NCI-H2171 (cell line): ENCODE data around the gene OR1A2.
"Not testable (repeated sequence)": the region's sequence is repeated elsewhere in the genome, so short reads cannot be mapped to it uniquely, and the experiment has no call there.

Experiments used
- DNase-seq: peaks from one replicate; lab custom pipeline; 2025; lab: John Stamatoyannopoulos, UW

The OR1A2 gene, protein sequence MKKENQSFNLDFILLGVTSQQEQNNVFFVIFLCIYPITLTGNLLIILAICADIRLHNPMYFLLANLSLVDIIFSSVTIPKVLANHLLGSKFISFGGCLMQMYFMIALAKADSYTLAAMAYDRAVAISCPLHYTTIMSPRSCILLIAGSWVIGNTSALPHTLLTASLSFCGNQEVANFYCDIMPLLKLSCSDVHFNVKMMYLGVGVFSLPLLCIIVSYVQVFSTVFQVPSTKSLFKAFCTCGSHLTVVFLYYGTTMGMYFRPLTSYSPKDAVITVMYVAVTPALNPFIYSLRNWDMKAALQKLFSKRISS

DNA sequence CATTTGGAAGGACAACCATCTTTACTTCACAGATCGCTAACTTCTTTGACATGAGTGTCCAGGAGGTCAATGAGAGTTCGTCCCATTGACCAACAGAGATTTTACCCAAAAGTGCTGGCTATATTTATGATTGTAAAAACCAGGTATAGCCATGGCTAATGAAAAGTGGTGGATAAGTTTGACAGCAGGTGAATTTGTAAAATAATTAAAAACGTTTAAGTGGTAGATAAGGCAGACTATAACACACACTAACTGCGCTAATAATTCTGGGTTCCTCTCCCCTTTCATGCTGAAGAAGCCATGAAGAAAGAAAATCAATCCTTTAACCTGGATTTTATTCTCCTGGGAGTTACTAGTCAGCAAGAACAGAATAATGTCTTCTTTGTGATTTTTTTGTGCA is at the start of gene OR1A2:
TSS of gene OR1A2 (plus strand) at position 301 of the 400 bp plus-strand sequence. CDS start at position 301, 0 bp downstream.
- no peak for DNase-seq

DNA sequence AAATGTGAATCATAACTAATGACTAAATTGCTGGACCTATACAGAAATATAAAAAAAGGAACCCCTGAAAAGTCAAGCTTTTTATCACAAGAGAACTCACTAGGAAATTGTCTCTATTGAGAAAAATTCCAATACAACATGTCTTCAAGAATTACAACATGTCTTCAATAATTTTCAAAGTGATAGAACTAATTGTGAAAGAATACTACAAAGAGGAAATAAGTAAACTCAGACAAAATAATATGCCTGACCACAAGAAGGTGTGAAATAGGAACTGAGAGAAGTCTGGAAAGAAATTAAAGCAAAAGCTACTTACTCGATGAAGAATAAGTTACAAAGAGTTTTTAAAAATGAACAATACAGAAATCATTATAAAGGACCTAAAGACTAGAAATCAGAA is 40.1 kb upstream of the OR1A2 start:
- DNase-seq = no peak

DNA sequence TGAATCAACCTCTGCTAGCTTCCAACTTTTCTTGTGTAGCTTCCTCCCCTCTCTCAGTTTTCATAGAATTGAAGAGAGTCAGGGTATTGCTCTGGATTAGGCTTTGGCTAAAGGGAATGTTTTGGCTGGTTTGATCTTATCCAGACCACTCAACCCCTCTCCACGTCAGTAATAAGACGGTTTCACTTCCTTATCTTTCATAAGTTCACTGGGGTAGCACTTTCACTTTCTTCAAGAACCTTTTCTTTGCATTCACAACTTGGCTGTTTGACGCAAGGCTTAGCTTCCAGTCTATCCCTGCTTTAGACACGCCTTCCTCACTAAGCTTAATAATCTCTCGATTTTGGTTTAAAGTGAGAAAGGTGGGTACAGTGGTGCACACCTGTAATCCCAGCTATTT is 29.7 kb upstream of the OR1A2 start:
- DNase-seq = no peak

DNA sequence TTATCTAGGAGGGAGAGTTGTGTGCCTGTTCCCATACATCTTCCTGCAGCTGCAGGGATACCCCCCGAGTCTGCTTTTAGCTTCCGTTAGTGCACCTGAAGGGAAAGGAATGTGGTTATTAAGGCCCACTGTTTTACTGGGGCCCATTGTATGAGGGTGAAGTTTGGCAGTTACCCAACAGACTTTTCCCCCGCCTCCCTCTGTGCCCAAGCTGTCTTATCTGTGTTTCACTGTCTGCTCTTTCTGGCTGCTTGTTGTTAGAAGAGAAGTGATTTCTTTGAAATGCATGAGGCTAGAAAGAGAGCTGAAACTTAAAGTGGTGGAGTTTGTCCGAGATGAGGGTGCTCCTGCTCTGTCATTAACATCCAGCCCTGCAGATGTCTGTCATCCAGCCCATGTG is 7.4 kb upstream of the OR1A2 start:
- no peak for DNase-seq

DNA sequence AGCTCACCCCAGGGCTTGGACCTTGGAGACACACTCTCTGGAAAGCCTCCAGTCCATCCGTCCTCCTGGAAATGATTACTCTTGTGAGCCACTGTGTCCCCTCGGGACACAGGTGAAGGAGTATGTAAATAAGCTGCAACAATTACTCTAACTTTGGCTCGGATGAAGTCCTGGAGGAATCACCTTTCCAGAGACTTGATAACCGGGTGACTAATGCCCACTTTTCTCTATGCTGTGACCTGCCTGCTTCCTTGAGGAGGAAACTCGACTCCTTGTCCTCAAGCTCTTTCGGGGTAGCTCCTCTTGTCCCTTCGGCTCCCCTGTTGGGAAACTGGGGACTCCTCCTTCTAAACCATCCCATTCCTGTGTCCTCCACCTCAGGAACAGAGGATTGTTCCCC is 10.0 kb downstream of the OR1A2 start, which contains the start of gene OR1A1:
TSS of gene OR1A1 (plus strand) at position 301 of the 400 bp plus-strand sequence. CDS start 7,954 bp downstream, outside the sequence.
- DNase-seq = no peak

DNA sequence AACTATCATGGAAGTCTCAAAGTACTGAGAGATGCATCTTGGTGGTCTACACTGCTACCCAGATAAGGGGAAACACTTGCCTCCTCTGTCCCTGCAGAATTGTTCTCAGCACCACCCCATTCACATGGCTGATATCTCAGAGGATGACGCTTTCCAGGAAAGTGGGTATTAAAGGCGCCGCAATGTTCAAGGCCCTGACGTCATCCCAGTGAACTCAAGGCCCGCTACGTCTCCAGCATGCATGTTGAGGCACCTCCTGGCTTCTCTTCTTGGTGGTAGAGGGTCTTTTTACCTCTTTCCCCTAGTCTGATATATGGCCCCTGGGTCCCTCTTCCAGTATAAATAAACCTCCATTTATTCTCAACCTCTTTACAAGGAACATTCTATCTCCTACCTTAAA is 11.2 kb downstream of the OR1A2 start:
- DNase-seq = no peak

DNA sequence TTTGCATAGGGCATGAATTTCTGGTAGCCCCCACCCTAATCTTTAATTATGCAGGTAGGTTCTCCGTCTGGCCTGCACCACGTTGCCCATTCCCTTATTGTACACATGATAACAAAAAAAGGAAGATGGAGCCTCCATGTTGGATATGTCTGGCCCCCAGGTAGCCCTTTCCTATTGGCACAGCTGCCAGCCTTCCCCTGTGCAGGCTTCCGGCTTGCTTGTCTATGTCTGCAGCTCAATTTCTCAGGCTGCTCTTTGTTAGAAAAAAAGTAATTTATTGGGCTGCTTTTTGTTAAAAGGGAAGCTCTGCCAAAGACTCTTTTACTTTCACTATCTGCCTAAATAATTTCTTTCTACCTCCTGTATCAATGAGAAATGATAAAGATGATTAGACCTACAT is 15.7 kb downstream of the OR1A2 start:
- no peak for DNase-seq

DNA sequence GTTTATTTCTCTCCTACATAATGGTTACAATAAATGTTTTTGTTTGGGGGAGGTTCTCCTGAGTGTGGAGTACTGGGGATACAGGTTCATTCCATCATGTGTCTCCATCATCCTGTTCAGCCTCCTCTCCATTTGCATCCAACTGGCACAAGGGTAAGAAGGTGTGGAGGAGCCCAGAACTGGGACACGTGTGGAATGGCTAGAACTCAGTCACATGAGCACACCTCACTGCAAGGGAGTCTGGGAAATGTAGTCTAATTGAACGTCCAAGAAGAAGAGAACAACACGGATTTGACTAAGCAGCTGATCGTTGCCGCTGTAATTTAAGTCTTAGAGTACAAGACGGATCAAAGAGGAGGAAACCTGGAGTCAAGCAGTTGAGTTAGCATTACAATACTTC is 16.3 kb downstream of the OR1A2 start:
- DNase-seq = no peak

DNA sequence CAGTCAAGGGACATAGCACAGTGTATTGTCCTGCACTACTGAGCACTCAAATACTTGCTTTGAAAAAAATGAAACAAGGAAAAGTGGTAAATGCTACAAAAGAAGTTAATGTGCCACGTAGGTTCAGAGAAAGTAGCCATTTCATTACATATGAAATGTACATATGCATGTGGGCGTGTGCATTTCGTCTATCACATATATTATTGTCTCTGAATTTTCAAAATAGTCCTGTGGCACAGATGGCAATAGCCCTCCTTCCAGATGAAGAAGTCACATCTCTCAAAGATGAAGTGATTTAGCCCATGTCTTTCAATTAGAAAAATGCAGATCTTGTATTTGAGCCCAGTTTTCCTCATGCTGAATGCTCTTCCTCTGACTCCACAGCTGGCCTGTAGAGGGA is 22.7 kb downstream of the OR1A2 start:
- not testable (repeated sequence) for DNase-seq

DNA sequence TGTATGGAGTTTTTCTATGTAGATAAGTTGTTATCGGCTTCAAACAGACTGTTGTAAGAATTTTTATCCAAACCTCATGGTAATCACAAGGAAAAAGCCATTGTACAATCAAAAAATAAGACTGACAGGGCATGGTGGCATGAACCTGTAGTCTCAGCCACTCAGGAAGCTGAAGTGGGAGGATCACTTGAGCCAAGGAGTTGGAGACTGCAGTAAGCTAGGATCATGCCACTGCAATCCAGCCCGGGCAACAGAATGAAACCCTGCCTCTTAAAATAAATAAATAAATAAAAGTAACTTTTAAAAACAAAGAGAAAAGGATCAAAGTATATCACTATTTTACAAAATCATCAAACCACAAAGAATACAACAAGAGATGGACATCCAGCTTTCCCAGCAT is 24.5 kb downstream of the OR1A2 start:
- no peak for DNase-seq

DNA sequence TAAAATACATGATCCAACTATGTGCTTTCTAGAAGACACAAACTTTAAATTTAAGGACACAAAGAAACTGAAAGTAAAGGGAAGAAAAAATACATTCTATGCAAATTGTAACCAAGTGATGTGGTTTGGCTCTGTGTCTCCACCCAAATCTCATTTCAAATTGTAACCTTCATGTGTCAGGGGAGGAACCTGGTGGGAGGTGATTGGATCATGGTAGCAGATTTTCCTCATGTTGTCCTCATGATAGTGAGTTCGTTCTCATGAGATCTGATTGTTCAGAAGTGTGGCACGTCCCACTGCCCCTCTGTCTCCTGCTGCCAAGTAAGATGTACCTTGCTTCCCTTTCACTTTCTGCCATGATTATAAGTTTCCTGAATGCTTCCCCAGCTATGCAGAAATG is 25.2 kb downstream of the OR1A2 start:
- no peak for DNase-seq

DNA sequence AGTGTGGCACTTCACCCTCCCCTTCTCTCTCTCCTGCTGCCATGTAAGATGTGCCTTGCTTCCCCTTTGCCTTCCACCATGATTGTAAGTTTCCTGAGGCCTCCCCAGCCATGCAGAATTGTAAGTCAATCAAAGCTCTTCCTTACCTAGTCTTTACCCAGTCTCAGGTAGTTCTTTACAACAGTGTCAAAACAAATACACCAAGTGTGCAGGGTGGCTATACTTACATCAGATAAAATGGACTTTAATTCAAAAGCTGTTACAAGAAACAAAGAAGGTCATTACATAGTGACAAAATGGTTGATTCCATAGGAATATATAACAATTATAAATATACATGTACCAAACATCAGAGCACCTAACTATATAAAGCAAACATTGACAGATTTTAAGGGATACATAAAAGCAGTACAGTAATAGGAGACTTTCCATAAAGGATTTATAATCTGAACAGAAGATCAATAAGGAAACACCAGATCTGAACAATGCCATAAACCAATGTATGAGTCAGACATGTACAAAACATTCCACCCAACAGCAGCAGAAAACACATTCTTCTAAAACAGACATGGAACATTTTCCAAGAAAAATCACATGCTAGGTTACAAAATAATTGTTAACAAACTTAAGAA is 27.5 kb downstream of the OR1A2 start:
- not testable (repeated sequence) for DNase-seq

DNA sequence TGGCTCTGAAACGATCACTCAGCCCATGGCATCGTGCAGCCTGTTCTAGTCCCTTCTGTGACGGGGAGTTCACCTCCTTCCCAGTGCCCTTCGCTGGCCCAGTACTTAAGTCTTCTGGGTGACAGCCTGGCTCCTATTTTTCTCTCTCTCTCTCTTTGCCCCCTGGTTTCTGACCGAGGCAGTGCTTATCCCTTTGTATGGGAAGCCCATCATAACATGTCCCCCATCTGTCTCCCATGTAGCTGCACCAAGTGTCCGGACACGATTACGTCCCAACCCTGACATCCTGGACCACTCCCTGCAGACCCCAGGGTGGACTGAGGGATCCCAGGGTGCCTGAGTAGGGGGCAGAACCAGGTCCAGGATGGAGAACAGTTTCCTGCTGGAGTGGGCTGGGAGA is 35.0 kb downstream of the OR1A2 start:
- not testable (repeated sequence) for DNase-seq

DNA sequence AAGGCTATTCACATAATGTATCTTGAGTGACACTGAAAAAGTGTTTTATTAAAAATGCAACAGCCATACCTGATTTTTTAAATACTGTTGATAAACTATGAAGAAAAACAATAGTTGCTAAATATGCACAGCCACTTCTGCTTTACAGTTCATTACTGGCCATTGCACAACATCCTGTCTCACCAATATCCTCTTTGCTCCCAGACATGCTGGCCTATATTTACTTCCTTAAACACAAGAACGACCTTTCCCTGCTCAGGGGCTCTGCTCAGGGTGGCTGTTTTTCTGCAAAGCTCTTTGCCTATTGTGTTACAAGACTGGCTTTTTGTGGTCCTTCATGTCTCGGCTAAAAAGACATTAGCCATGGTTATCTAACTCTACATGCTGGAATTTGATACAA is 41.4 kb downstream of the OR1A2 start:
- DNase-seq = not testable (repeated sequence)

DNA sequence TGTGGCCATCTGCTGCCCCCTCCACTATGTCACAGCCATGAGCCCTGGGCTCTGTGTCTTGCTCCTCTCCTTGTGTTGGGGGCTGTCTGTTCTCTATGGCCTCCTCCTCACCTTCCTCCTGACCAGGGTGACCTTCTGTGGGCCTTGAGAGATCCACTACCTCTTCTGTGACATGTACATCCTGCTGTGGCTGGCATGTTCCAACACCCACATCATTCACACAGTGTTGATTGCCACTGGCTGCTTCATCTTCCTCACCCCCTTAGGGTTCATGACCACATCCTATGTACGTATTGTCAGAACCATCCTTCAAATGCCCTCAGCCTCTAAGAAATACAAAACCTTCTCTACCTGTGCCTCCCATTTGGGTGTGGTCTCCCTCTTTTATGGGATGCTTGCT is 43.7 kb downstream of the OR1A2 start:
- not testable (repeated sequence) for DNase-seq

DNA sequence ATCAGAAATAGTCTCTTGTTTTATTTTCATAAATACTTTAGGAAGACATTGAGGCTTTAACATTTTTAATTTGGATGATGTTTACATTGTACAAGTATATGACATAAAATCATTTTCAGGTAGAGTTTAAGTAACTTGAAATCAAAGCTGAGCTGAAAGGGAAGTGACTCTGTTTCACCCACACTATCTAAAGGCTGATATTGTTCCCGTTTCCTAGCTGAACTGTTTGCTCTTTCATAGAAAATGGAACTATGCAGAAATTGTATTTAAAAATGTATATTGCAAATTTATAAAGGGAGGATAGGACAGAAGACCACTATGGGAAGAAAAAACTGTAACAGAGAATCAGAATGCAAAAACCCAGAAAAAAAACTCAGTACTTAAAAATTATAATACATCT is 47.5 kb downstream of the OR1A2 start:
- DNase-seq = not testable (repeated sequence)
